DND-41 (cell line): ENCODE data around the gene INHBA.

Experiments used
- ATAC-seq: fragments of 200-7000 bp; cut with Tn5 transposase; 3 replicates; pipeline ENCODE4 v1.9.1; 2021; ENCODE audit warnings: low read depth; ENCODE audit not compliant: insufficient read depth
- DNase-seq: peaks from one replicate; pipeline ENCODE4 v3.0.0-alpha.2; 2020
- H2AFZ ChIP-seq: 2 replicates; pipeline ENCODE4 v1.6.0; 2012; ENCODE audit warnings: low read depth, low read length
- H3K27ac ChIP-seq: 2 replicates; pipeline ENCODE4 v1.5.1; 2012; ENCODE audit warnings: low read length, inconsistent platforms
- H3K27me3 ChIP-seq: fragments of 200-600 bp; sonication (generic); 2 replicates; pipeline ENCODE4 v1.6.0; 2012; ENCODE audit warnings: low read length, mild to moderate bottlenecking, inconsistent platforms; ENCODE audit not compliant: insufficient read depth, poor library complexity
- H3K36me3 ChIP-seq: 2 replicates; pipeline ENCODE4 v1.5.1; 2012; ENCODE audit warnings: low read length, inconsistent platforms; ENCODE audit not compliant: insufficient read depth
- H3K4me1 ChIP-seq: 2 replicates; pipeline ENCODE4 v1.5.1; 2012; ENCODE audit warnings: mild to moderate bottlenecking, low read length; ENCODE audit not compliant: insufficient read depth
- H3K4me2 ChIP-seq: 2 replicates; pipeline ENCODE4 v1.6.0; 2012; ENCODE audit warnings: mild to moderate bottlenecking, moderate library complexity, low read length, inconsistent platforms; ENCODE audit not compliant: insufficient read depth
- H3K4me3 ChIP-seq, 2 experiments: fragments of 200-600 bp in 1 of 2; shearing (Covaris generic) in 1 of 2; 2 replicates each; pipeline ENCODE4 v1.5.1; 2012 to 2016; ENCODE audit warnings: inconsistent platforms in 2 of 2, low read length in 2 of 2, mild to moderate bottlenecking in 2 of 2, low read depth in 1 of 2, moderate library complexity in 1 of 2
- H3K79me2 ChIP-seq: 2 replicates; pipeline ENCODE4 v1.6.0; 2012; ENCODE audit warnings: low read length, inconsistent platforms; ENCODE audit not compliant: insufficient read depth
- H3K9ac ChIP-seq: 2 replicates; pipeline ENCODE4 v1.6.0; 2012; ENCODE audit warnings: low read depth, mild to moderate bottlenecking, inconsistent platforms, low read length, moderate library complexity
- H3K9me3 ChIP-seq: 2 replicates; pipeline ENCODE4 v1.5.1; 2012; ENCODE audit warnings: low read length, moderate library complexity, mild to moderate bottlenecking, inconsistent platforms; ENCODE audit not compliant: insufficient read depth, severe bottlenecking
- H4K20me1 ChIP-seq: 2 replicates; pipeline ENCODE4 v1.6.0; 2012; ENCODE audit warnings: low read length; ENCODE audit not compliant: insufficient read depth
- EZH2 ChIP-seq: IDR thresholded peaks from 3 replicates; pipeline ENCODE4 v1.6.1; 2012; ENCODE audit warnings: borderline replicate concordance, low read depth, mild to moderate bottlenecking, moderate library complexity, low read length, inconsistent platforms; ENCODE audit not compliant: severe bottlenecking
- TF ChIP-seq, protein P1 (sequence below): IDR thresholded peaks from 2 replicates; pipeline ENCODE4 v1.5.1; 2012; ENCODE audit warnings: borderline replicate concordance, low read length, moderate library complexity, mild to moderate bottlenecking; ENCODE audit not compliant: poor library complexity, severe bottlenecking; ENCODE audit errors: extremely low read depth

Gene INHBA

GRCh38 chr7:41742401-41743020 is 39.6 kb upstream of the INHBA start:
- Histone ChIP-seq H3K9ac (no peak overlapping the region), H3K4me1 (no peaks in the 10 kb centered on the region), H3K4me3 (no peak overlapping the region), H3K27ac (no peak overlapping the region), H3K27me3 (no peaks in the 10 kb centered on the region), H2AFZ (no peak overlapping the region), H3K36me3 (no peaks in the 10 kb centered on the region), H4K20me1 (no peaks in the 10 kb centered on the region), H3K79me2 (no peaks in the 10 kb centered on the region), H3K4me2 (no peak overlapping the region), H3K9me3 (peaks cover 5% of the 10 kb centered on the region)
- DNase-seq (no peak), ATAC-seq (no peak)
- TF ChIP-seq, protein P1, sequence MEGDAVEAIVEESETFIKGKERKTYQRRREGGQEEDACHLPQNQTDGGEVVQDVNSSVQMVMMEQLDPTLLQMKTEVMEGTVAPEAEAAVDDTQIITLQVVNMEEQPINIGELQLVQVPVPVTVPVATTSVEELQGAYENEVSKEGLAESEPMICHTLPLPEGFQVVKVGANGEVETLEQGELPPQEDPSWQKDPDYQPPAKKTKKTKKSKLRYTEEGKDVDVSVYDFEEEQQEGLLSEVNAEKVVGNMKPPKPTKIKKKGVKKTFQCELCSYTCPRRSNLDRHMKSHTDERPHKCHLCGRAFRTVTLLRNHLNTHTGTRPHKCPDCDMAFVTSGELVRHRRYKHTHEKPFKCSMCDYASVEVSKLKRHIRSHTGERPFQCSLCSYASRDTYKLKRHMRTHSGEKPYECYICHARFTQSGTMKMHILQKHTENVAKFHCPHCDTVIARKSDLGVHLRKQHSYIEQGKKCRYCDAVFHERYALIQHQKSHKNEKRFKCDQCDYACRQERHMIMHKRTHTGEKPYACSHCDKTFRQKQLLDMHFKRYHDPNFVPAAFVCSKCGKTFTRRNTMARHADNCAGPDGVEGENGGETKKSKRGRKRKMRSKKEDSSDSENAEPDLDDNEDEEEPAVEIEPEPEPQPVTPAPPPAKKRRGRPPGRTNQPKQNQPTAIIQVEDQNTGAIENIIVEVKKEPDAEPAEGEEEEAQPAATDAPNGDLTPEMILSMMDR, result no peak
- TF ChIP-seq EZH2, result no peak

DNA sequence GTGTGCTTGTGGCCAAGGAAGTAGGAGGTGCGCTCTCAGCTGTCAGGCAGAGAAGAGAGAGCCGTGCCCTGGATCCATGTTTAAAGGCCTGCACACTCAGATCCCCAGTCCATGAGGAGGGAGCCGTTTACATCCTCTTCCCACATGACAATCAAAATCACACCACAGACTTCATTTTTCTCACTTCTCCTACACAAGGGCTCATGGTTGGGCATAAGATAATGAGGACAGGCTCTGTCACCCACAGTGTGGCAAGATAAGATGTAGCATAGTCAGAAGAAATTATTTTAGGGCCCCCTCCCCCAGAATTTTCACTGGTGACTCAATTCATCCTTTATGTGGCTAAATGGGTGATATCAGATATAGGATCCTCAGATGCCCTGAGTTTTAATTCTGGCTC is 35.9 kb upstream of the INHBA start:
- DNase-seq (no peak), ATAC-seq (no peak)
- TF ChIP-seq, protein P1, result no peak
- no peak for TF ChIP-seq EZH2
- Histone ChIP-seq H3K36me3 (no peaks in the 10 kb centered on the region), H3K9ac (no peak overlapping the region), H3K79me2 (no peaks in the 10 kb centered on the region), H4K20me1 (no peaks in the 10 kb centered on the region), H3K27me3 (no peaks in the 10 kb centered on the region), H3K27ac (no peak overlapping the region), H3K4me1 (no peaks in the 10 kb centered on the region), H2AFZ (no peak overlapping the region), H3K9me3 (peaks cover 5% of the 10 kb centered on the region), H3K4me2 (no peak overlapping the region), H3K4me3 (no peak overlapping the region)

GRCh38 chr7:41738336-41738735 is 35.4 kb upstream of the INHBA start:
- DNase-seq (no peak), ATAC-seq (no peak)
- TF ChIP-seq EZH2, result no peak
- TF ChIP-seq, protein P1, result no peak
- H3K27me3 ChIP-seq, result no peaks in the 10 kb centered on the region
- H3K4me1 ChIP-seq, result no peaks in the 10 kb centered on the region
- H2AFZ ChIP-seq, result no peak overlapping the region
- no peak overlapping the region for H3K27ac ChIP-seq
- peaks cover 5% of the 10 kb centered on the region for H3K9me3 ChIP-seq
- H3K36me3 ChIP-seq, result no peaks in the 10 kb centered on the region
- no peak overlapping the region for H3K4me3 ChIP-seq
- no peaks in the 10 kb centered on the region for H4K20me1 ChIP-seq
- H3K4me2 ChIP-seq, result no peak overlapping the region
- no peaks in the 10 kb centered on the region for H3K79me2 ChIP-seq
- no peak overlapping the region for H3K9ac ChIP-seq
